SK-N-SH treated with all-trans-retinoic acid at 6 μM for 48 hours (cell line): ENCODE results near the gene UIMC1.

Source experiments
- ARNTL ChIP-seq: fragments of 450-650 bp; formaldehyde crosslinking; IDR thresholded peaks from 2 replicates; pipeline ENCODE4 v1.5.0; 2020; ENCODE audit warnings: low read depth, mild to moderate bottlenecking, moderate library complexity, borderline replicate concordance
- CSDC2 ChIP-seq: fragments of 250-450 bp; sonication (Bioruptor Pico); IDR thresholded peaks from 2 replicates; pipeline ENCODE4 v1.5.0; 2020; ENCODE audit warnings: mild to moderate bottlenecking, moderate library complexity
- ESRRG ChIP-seq: fragments of 250-450 bp; sonication (Bioruptor Pico); IDR thresholded peaks from 2 replicates; pipeline ENCODE4 v1.6.1; 2021; ENCODE audit warnings: mild to moderate bottlenecking
- GLIS3 ChIP-seq: fragments of 250-450 bp; sonication (Bioruptor Pico); IDR thresholded peaks from 2 replicates; pipeline ENCODE4 v1.5.0; 2020; ENCODE audit warnings: mild to moderate bottlenecking, moderate library complexity
- OSR1 ChIP-seq: fragments of 250-450 bp; sonication (Bioruptor Pico); IDR thresholded peaks from 2 replicates; pipeline ENCODE4 v1.8.0; 2022; ENCODE audit warnings: moderate library complexity, mild to moderate bottlenecking, inconsistent platforms
- SNAI2 ChIP-seq: fragments of 250-450 bp; sonication (Bioruptor Pico); IDR thresholded peaks from 2 replicates; pipeline ENCODE4 v1.5.0; 2020; ENCODE audit warnings: mild to moderate bottlenecking, moderate library complexity
- ZC3H10 ChIP-seq: fragments of 250-450 bp; sonication (Bioruptor Pico); IDR thresholded peaks from 2 replicates; pipeline ENCODE4 v1.5.1; 2021; ENCODE audit warnings: mild to moderate bottlenecking, moderate library complexity
- ZFP3 ChIP-seq: fragments of 250-450 bp; sonication (Bioruptor Pico); IDR thresholded peaks from 2 replicates; pipeline ENCODE4 v1.5.0; 2020; ENCODE audit warnings: mild to moderate bottlenecking, moderate library complexity
- ZNF565 ChIP-seq: fragments of 450-650 bp; formaldehyde crosslinking; conservative IDR thresholded peaks from 2 replicates; pipeline ENCODE4 v1.5.0; 2020; ENCODE audit warnings: low read depth, mild to moderate bottlenecking, moderate library complexity
- ZNF8 ChIP-seq: fragments of 450-650 bp; formaldehyde crosslinking; IDR thresholded peaks from 2 replicates; pipeline ENCODE4 v1.5.0; 2020; ENCODE audit warnings: mild to moderate bottlenecking, moderate library complexity
- TF ChIP-seq, protein P1 (sequence below): fragments of 250-450 bp; sonication (Bioruptor Pico); IDR thresholded peaks from 2 replicates; pipeline ENCODE4 v1.8.0; 2020; ENCODE audit warnings: mild to moderate bottlenecking, moderate library complexity, borderline replicate concordance
- TF ChIP-seq, protein P2 (sequence below): fragments of 250-450 bp; sonication (Bioruptor Pico); IDR thresholded peaks from 2 replicates; pipeline ENCODE4 v1.5.1; 2020; ENCODE audit warnings: low read depth, mild to moderate bottlenecking, moderate library complexity
- TF ChIP-seq, protein P3 (sequence below): fragments of 250-450 bp; sonication (Bioruptor Pico); IDR thresholded peaks from 2 replicates; pipeline ENCODE4 v1.8.0; 2021; ENCODE audit warnings: low read depth, mild to moderate bottlenecking, moderate library complexity, borderline replicate concordance
- TF ChIP-seq, protein P4 (sequence below): fragments of 250-450 bp; sonication (Bioruptor Pico); IDR thresholded peaks from 2 replicates; pipeline ENCODE4 v1.5.0; 2020; ENCODE audit warnings: mild to moderate bottlenecking, moderate library complexity

- no peak for TF ChIP-seq SNAI2
- TF ChIP-seq, protein P1, sequence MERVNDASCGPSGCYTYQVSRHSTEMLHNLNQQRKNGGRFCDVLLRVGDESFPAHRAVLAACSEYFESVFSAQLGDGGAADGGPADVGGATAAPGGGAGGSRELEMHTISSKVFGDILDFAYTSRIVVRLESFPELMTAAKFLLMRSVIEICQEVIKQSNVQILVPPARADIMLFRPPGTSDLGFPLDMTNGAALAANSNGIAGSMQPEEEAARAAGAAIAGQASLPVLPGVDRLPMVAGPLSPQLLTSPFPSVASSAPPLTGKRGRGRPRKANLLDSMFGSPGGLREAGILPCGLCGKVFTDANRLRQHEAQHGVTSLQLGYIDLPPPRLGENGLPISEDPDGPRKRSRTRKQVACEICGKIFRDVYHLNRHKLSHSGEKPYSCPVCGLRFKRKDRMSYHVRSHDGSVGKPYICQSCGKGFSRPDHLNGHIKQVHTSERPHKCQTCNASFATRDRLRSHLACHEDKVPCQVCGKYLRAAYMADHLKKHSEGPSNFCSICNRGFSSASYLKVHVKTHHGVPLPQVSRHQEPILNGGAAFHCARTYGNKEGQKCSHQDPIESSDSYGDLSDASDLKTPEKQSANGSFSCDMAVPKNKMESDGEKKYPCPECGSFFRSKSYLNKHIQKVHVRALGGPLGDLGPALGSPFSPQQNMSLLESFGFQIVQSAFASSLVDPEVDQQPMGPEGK (CRISPR knock-in tag) = no peak
- TF ChIP-seq OSR1 (CRISPR knock-in tag) = no peak
- no peak for TF ChIP-seq ZFP3 (CRISPR knock-in tag)
- TF ChIP-seq ESRRG (CRISPR knock-in tag) = no peak
- TF ChIP-seq, protein P2, sequence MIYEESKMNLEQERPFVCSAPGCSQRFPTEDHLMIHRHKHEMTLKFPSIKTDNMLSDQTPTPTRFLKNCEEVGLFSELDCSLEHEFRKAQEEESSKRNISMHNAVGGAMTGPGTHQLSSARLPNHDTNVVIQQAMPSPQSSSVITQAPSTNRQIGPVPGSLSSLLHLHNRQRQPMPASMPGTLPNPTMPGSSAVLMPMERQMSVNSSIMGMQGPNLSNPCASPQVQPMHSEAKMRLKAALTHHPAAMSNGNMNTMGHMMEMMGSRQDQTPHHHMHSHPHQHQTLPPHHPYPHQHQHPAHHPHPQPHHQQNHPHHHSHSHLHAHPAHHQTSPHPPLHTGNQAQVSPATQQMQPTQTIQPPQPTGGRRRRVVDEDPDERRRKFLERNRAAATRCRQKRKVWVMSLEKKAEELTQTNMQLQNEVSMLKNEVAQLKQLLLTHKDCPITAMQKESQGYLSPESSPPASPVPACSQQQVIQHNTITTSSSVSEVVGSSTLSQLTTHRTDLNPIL (CRISPR knock-in tag) = no peak
- TF ChIP-seq, protein P3, sequence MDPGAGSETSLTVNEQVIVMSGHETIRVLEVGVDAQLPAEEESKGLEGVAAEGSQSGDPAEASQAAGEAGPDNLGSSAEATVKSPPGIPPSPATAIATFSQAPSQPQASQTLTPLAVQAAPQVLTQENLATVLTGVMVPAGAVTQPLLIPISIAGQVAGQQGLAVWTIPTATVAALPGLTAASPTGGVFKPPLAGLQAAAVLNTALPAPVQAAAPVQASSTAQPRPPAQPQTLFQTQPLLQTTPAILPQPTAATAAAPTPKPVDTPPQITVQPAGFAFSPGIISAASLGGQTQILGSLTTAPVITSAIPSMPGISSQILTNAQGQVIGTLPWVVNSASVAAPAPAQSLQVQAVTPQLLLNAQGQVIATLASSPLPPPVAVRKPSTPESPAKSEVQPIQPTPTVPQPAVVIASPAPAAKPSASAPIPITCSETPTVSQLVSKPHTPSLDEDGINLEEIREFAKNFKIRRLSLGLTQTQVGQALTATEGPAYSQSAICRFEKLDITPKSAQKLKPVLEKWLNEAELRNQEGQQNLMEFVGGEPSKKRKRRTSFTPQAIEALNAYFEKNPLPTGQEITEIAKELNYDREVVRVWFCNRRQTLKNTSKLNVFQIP (CRISPR knock-in tag) = no peak
- TF ChIP-seq, protein P4, sequence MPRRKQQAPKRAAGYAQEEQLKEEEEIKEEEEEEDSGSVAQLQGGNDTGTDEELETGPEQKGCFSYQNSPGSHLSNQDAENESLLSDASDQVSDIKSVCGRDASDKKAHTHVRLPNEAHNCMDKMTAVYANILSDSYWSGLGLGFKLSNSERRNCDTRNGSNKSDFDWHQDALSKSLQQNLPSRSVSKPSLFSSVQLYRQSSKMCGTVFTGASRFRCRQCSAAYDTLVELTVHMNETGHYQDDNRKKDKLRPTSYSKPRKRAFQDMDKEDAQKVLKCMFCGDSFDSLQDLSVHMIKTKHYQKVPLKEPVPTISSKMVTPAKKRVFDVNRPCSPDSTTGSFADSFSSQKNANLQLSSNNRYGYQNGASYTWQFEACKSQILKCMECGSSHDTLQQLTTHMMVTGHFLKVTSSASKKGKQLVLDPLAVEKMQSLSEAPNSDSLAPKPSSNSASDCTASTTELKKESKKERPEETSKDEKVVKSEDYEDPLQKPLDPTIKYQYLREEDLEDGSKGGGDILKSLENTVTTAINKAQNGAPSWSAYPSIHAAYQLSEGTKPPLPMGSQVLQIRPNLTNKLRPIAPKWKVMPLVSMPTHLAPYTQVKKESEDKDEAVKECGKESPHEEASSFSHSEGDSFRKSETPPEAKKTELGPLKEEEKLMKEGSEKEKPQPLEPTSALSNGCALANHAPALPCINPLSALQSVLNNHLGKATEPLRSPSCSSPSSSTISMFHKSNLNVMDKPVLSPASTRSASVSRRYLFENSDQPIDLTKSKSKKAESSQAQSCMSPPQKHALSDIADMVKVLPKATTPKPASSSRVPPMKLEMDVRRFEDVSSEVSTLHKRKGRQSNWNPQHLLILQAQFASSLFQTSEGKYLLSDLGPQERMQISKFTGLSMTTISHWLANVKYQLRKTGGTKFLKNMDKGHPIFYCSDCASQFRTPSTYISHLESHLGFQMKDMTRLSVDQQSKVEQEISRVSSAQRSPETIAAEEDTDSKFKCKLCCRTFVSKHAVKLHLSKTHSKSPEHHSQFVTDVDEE = no peak
- TF ChIP-seq ARNTL (CRISPR knock-in tag) = no peak
- TF ChIP-seq ZNF8 (CRISPR knock-in tag) = peak; percentile 48; the same call in 1 of the 2 replicates
- TF ChIP-seq ZNF565 (CRISPR knock-in tag) = no peak
- TF ChIP-seq GLIS3 (CRISPR knock-in tag) = no peak
- no peak for TF ChIP-seq ZC3H10 (CRISPR knock-in tag)
- no peak for TF ChIP-seq CSDC2 (CRISPR knock-in tag)
Observed at GRCh38 chr5:176883700-176884570, 122.6 kb downstream of the UIMC1 start.
